ENCODE data around the gene PITX1.

The PITX1 gene

GRCh38 chr5:135061001-135061400 lies 27.0 kb upstream of the PITX1 start:
- no peak for DNase-seq

- DNase-seq = no peak
These were observed 26.0 kb upstream of the PITX1 start for GRCh38 chr5:135060021-135060420.

GRCh38 chr5:135059000-135059923 lies 25.2 kb upstream of the PITX1 start:
- no peak for DNase-seq

GRCh38 chr5:135058331-135058732 lies 24.3 kb upstream of the PITX1 start:
- no peak for DNase-seq

DNA sequence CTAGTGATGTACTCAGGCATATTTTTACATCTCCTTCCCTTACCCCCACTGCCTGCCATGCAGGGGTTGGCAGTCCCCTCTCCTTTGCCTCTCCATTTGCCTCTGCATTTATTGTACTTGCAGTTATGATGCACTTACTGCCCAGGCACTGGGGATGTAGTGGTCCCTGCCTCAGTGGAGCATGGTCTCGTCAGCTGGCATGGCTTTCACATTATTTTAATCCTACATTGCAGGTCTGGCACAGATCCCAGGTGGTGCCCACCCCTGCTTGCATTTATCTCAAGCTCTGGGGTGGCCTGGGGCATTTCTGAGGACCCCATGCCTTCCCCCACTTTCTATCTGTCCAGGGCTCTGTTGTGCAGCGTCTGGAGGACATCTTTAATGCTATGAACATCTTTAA lies 23.2 kb upstream of the PITX1 start:
- DNase-seq = no peak

DNA sequence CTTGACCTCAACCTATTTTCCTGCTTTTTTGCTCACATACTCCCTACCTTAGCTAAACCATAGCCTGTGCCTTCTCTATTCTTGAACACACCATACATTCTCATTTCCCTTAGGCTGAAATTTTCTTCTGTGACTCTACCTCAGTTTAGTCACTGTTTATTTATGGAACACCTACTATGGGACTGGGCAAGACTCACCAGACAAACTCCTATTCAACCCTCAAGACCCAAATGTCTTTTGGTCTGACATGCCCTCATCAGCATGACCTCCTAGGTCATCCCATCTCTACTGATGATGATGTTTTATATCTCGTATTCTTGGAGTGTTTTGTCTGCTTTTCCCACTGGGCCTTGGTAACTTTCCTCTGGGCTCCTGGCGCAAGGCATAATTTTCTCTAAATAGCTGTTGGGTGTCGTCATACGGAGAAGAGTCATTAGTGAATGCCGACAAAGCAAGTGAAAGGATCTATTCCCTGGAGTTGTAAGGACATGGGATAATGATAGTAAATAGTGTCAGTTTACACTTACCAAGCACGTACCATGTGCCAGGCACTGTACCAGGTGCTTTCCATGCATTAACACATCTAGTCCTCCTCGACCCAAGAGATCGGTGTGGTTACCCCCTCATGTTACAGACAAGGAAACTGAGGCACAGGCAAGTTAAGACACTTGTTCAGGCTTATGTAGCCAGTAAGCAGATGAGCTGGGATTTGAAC lies 22.4 kb upstream of the PITX1 start:
- DNase-seq = no peak

DNA sequence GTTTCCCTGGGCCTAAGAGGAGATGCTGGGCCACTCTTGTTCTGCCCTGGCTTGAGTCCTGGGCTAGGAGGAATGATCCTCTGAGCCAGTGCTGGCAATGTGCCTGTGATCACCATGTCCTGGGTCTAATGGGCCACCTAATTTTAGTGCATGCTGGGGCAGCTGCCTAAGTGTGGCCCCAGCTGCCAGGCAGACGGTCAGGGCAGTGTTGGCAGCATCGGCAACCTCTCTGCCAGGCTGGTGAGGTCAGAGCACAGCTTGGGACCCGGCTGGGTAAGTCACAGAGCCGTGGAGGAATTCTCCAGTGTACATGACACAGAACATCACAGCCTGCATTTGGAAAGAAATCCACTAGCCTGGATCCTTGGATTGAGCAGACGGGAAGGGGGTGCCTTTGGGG lies 21.4 kb upstream of the PITX1 start:
- no peak for DNase-seq

- DNase-seq = no peak
These were observed 20.5 kb upstream of the PITX1 start for GRCh38 chr5:135054546-135054945.

DNA sequence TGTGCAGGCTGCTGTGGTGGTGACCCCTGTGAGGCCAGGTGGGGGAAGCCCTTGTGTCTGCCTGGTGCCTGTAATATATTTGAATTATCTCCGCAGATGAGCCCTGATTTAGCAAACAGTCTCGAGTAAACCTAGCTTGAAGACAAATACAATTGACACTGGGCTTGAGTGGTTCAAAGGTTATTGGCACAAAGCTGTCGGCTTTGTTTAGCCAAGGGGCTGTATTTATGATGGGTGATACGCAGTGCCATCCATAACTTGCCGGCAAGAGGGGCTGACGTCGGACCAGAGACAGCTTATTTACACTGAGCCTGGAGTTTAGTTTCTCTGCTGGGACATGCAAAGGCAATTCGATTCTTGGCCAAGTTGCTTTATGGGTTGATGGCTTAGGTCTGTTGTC lies 20.0 kb upstream of the PITX1 start:
- DNase-seq = no peak

GRCh38 chr5:135053278-135053677 lies 19.2 kb upstream of the PITX1 start:
- no peak for DNase-seq

DNA sequence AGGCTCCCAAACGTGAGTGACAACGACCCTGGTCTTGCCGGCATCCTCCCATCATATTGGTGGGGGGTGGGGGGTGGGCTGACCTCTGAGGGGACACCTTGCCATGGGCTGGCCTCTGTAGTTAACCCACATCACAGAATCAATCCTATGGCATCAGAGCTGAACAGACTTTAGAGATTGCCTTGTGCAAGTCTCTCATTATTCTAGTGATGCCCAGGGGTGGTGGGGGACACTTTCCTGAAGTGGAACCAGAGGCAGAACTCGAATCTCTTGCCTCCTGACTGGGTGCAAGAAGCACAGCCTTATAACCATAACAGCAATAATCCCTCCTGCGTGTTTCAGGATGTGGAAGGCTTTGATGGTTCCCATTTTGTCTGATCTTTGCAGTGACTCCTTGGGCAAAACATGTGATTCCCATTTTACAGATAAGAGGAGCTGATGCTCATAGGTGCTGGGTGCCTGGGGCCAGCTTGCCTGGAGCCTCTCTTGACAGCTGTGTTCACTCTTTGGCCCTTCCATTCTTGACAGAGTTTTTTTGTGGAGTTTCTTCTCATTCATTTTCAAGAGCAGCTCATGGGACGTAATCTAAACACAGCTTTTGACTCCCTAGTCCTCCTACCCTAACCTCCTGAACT lies 18.6 kb upstream of the PITX1 start:
- no peak for DNase-seq

GRCh38 chr5:135051872-135052271 lies 17.8 kb upstream of the PITX1 start:
- no peak for DNase-seq

GRCh38 chr5:135051399-135051798 lies 17.4 kb upstream of the PITX1 start:
- no peak for DNase-seq

- DNase-seq = no peak
These were observed 16.3 kb upstream of the PITX1 start for GRCh38 chr5:135050244-135050767.

DNA sequence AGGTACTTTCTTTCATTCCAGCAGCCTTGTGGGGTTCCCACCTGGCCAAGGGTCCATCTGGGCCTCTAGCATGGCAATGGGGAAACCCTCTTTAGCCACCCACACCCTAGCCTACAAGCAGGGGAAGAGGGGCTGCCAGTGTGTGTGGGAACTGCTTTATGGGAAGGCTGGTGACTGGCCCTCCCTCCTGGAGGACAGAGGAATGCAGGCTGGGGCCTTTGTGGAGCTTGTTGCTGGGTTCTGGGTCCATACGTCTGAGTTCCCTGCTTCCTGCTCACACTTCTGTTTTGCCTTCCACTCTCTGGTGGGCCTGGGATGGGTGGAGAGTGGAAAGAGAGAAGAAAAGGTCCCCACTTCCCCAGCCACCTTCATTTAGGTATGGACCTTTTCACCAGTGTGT lies 14.9 kb upstream of the PITX1 start:
- no peak for DNase-seq

DNA sequence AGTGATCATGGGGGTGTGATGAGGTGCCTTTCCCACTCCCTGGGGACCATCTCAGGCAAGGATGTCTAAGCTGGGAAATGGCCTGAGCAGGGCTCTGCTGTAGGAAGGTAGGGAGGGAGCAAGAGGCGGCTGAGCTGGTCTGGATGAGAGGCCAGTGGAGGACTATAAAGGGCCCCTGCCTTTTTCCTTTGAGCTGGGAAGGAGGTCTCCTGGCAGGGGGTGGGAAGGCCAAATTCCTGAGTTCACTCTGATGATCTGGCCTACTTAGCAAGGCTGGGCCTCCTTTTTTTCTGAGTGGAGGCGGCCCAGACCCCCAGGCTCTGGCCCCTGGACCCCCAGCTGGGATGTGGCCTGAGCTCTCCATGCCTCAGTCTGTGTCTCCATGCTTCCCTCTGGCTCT lies 14.3 kb upstream of the PITX1 start:
- DNase-seq = no peak

- DNase-seq = no peak
These were observed 13.3 kb upstream of the PITX1 start for GRCh38 chr5:135047347-135047695.

DNA sequence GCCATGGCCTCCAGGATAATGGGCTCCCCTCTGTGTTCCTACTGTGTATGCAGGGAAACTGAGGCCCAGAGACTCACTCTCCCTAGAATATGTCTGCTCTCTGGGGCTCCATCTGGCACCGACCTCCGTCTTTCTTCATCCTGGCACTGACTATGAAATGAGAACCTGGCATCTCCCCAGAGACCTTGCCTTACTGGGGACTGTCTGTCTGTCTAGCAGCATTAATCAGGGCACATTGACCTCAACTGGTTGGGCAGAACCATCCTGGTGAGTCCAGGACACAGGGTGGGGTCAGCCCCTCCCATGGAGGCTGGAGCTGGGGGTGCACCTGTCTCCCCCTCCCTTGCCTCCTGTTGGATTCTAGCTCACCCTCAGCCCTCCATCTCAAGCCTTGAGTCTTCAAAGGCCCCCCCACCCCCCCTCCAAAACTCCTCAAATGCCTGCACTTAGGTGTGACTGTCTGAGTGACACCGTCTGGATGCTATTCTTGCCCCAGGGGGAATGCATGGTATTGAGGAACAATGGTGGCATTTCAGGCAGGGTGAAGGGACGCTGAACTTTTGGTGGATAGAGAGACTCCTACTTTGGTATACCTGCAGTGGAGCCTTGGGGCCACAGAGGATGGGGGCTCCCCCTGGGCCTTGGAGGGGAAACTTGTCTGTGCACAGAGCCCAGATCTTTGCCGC lies 12.8 kb upstream of the PITX1 start:
- DNase-seq = no peak

- no peak for DNase-seq
These were observed 11.5 kb upstream of the PITX1 start for GRCh38 chr5:135045488-135045887.

GRCh38 chr5:135042595-135042994 lies 8.6 kb upstream of the PITX1 start:
- DNase-seq = no peak

GRCh38 chr5:135041726-135042125 lies 7.7 kb upstream of the PITX1 start:
- DNase-seq = no peak

DNA sequence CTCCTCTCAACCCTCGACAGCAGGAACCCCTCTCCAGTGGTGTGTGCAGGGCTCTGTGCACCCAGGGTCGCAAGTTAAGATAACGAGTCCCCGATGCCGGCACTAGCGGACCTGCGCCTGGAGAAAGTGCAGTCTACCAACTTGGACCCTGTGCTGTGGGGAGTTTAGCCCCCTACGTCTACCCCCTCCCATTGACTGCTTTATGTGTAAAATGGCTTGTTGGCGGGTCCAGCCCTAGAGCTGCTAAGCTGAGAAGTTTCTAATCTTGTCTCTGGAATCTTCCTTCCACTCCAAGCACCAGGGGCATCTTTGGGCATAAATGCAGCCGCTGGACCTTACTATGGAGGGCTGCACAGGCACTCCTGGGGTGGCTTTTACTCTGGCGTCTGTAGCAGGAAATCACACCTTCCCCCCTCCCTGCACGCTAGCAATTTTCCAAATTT lies 7.1 kb upstream of the PITX1 start:
- DNase-seq = no peak

Measured in KG1 (cell line).